GM23338 (cell line): ENCODE results near the gene DPYSL3.

ENCODE experiments used
- EZH2 ChIP-seq: fragments of 200-600 bp; sonication (generic); IDR thresholded peaks from one replicate; pipeline ENCODE4 v1.8.0; 2017; ENCODE audit warnings: antibody characterized with exemption, mild to moderate bottlenecking, low read depth; ENCODE audit not compliant: unreplicated experiment
- POLR2AphosphoS5 ChIP-seq: IDR thresholded peaks from 2 replicates; pipeline ENCODE4 v1.6.1; 2016; ENCODE audit warnings: antibody characterized with exemption, low read depth
- REST ChIP-seq: IDR thresholded peaks from one replicate; pipeline ENCODE4 v1.6.1; 2018; ENCODE audit warnings: antibody characterized with exemption; ENCODE audit not compliant: unreplicated experiment
- STAT1 ChIP-seq: IDR thresholded peaks from one replicate; pipeline ENCODE4 v1.6.1; 2016; ENCODE audit warnings: antibody characterized with exemption; ENCODE audit not compliant: unreplicated experiment

GRCh38 chr5:147455822-147456450 lies 53.9 kb downstream of the DPYSL3 start:
- no peak for TF ChIP-seq POLR2AphosphoS5
- no peak for TF ChIP-seq STAT1
- no peak for TF ChIP-seq EZH2
- TF ChIP-seq REST = no peak
